HG03025 (cell line): Measurements from ENCODE around the gene MREG.
"Not testable (repeated sequence)": the region's sequence is repeated elsewhere in the genome, so short reads cannot be mapped to it uniquely, and the experiment has no call there.

ENCODE experiments used
- ATAC-seq: cut with Tn5 transposase; IDR thresholded peaks from one replicate; pipeline ENCODE4 v1.9.1; 2021; ENCODE audit warnings: mild to moderate bottlenecking, moderate library complexity; ENCODE audit not compliant: unreplicated experiment, low FRiP score

Gene MREG

DNA sequence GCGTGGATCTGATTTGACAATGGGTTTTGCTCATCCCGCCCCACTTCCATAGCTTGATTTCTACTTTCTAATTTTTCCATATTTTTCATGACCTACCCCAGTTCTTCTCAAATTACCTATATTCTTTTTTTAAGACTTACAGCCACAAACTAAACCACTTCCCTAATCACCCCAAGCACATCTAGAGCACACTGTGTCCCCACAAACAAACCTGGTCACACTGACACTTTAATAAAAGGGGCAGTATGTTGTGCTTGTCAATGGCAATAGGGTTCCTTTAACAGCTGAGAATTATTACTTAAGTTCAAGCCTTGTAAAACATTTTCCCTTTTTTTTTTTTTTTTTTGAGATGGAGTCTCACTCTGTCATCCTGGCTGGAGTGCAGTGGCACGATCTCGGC, 47.1 kb downstream of the MREG start:
- ATAC-seq = no peak

- no peak for ATAC-seq
These were observed 47.7 kb downstream of the MREG start for GRCh38 chr2:215965532-215966165.

GRCh38 chr2:215961981-215962380, 51.4 kb downstream of the MREG start:
- ATAC-seq = no peak

- ATAC-seq = no peak
These were observed 55.1 kb downstream of the MREG start for GRCh38 chr2:215958257-215958656.

DNA sequence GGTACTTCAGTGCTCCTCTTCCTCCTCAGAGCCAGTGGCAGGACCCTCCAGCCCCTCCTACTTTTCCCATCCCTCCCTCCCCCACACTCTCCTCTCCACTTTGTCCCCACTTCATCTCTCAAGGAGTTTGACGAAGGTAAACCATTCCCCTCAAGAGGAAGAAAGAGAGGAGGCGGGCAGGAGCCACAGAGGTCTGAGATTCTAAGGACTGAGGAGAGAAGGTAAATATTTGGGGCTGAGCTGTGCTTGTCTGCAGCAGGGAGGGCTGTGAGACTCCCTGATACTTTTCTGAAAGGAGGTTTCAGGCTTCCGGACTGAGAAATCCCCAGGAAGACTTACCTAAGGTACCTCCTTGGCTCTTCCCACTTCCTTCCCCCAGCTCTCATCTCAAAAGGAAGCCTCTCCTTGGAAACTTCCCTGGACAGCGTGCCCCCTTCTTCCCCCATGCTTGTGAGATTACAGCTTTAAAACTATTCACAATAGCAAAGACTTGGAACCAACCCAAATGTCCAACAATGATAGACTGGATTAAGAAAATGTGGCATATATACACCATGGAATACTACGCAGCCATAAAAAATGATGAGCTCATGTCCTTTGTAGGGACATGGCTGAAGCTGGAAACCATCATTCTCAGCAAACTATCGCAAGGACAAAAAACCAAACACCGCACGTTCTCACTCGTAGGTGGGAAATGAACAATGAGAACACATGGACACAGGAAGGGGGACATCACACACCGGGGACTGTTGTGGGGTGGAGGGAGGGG, 55.8 kb downstream of the MREG start:
- ATAC-seq = not testable (repeated sequence)

DNA sequence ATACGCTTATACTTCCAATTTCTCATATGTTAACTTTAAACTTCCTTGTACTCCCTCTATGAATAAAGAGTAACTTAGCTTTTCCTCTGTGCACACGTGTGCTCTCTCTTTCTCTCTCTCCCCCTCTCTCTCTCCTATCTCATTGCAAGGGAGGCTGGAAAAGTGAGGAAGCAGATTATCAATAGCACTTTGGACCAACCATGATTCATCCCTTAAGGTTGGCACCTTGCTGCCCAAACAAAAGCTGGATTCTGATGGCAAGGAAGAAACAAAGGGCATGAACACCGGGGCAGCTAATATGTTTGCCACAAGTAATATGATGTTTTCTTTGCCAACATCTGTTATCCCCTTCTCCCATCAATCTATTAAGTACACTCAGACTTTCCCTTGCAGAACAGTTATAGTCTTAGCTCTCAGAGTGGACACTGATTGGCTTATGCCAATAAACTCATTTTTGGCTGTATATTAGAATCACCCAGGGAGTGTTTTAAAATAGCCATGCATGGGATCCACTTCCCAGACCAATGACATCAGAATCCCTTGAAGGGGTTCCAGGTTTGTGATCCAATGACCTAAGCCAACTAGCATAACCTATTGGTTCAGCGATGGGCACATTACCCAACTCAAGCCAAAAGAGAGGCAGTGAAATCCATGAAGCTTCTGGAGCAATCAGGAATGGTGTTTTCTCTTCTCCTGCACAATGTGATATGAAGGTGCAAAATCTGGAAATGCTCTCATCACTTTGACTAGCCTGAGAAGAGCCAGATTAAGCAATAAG, 60.3 kb downstream of the MREG start:
- no peak for ATAC-seq

GRCh38 chr2:215951558-215951957, 61.8 kb downstream of the MREG start:
- no peak for ATAC-seq

DNA sequence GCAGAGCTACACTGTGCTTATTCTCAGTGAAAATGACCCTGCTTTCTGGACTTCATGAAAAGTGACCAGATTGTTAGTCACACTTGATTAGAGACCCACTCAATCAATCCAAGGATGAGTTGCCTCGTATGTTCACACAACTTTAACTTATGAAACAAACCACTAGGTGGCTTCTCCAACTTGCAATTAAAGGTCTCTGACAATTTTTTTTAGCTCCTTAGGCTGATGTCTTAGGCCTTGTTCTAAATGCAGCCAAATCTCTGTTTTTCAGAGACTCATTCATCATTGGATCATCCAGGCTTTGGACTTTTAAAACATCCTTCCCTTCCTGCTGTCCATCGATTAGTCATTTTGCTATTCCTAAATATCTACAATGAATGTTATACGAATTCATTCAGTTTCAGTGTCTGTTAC, 63.4 kb downstream of the MREG start:
- no peak for ATAC-seq

DNA sequence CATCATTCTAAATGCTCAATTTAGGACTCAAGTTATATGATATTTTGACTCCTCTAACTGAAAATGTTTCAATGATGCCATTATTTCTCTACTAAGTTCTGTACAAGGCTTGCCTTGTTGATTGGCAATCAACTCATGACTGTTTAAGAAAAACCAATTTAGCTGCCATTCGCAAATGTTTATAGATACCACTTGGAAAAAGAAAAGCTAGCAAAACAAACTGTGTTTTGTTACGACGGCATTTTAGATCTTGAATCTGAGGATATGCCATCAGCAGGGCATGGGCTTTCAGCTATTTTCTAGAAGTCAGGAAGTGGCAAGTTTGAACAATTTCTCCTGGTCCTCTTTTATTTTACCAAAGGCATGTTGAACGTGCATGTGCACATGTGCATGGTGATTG, 65.3 kb downstream of the MREG start:
- ATAC-seq = no peak

DNA sequence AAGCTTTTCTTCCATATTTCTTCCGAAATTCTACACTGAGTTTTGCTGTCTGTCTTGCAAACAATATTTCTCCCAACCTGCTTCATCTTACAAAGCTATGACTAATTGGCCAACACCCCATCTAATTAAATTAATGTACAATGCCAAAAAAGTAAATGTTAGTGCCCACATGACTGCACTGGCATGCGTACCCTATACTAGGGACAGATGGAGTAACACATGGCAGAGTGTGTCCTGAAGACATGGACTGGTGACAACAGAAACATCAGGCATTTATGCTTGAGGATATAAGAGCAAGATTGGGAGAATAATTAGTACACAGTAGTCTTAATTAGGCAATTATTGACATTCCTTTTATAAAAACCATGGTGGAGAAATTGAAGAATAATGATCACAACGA, 66.8 kb downstream of the MREG start:
- no peak for ATAC-seq

DNA sequence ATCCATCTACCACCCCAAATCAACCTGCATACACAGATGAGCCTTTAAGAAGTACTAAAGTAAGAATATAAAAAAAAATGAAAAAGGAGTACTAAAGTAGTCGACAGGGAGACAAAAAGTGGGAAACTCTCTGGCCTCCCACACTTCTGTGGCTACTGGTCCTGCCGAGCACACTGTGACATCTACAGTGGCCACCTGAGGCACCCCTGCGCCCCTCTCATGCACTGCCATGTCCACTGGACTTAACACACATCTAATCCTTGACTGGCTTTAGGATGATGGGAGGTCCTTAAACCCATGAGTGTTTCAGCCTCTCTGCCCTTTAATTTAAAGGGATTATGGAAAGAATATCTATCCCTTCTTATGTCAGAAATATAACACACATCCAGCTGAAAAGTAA, 71.2 kb downstream of the MREG start:
- no peak for ATAC-seq

DNA sequence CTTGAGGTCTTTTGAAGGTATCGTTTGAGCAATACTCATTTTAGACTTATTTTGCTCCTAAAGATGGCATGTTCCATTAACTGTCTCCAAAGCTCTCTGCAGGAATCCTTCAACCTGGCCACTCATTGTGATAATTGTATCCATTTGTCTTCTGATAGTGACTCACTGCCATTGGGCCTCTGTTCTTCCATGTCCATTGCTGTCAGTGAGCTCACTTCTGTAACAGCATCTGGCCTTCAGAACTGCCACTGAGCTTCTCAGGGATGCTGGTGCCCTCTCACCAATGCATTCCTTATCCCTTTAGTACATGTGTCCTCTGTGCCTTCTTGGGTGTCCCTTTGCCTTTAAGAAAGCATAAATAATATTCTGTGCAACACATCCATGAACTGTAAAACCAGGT, 71.6 kb downstream of the MREG start:
- ATAC-seq = no peak

- ATAC-seq = no peak
These were observed 72.6 kb downstream of the MREG start for GRCh38 chr2:215940645-215941184.

- ATAC-seq = no peak
These were observed 76.2 kb downstream of the MREG start for GRCh38 chr2:215937190-215937589.

- ATAC-seq = no peak
These were observed 80.2 kb downstream of the MREG start for GRCh38 chr2:215933151-215933550.

DNA sequence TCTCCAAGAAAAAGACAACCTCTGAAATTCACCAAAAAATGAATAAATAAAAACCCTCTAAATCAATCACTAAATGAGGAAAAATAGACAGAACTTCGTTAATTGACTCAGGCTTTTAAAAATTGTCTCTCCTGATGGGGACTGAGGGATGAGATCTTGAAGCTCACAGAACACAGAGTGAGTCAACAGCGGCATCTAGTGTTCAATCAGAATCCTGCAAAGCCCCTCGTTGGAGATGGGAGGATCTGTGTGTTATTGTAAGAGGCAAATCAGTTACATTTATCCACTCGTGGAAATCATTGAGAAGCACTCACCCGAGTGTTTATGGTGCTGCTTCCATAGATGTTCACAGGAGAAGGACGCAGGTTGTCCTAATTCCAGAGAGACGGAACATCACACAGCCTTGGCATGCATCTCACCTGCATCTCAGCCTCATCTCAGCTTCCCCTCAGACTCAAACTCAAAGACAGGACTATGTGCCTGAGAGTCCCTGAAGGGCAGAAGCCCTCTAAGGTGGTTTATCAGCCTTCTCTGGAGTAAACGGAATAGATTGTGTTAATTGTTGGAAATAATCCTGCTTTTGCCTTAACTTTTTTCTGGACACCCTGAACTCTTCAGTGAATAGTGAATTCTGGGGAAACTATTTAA, 82.0 kb downstream of the MREG start:
- ATAC-seq = peak; percentile 82

GRCh38 chr2:215930505-215931253, 82.7 kb downstream of the MREG start:
- ATAC-seq = no peak

DNA sequence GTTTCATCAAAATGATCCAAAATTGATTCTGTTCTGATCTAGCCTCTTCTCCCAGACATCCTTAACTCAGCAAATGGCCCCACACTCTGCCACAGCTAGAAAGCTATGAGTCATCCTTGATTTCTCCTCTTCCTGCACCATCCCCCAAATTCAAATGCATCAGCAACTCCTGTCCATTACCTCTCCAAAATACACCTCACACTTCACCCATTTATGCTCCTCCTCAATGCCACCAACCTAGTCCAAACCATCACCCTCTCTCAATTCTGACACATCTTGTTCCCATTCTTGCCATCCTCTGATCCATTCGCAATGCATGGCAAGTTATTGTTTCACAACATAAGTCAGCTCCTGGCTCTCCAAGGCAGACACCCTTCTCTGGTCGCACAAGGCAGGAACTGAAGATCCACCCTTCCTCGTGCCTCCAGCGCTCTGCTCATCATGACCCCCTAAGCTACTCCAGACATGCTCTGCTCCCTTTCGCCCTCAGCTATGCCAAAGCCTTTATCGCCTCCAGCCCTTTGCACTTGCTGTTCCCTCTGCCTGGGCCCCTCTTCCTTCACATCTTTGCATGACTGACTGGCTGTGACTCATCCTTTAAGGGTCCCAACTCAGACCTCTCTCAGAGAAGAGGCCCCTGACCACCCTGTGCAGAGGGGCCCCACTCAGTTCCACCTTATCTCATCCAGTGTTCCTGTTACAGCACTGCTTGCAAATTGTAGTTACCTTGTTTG, 83.6 kb downstream of the MREG start:
- ATAC-seq = no peak

- ATAC-seq = no peak
These were observed 85.3 kb downstream of the MREG start for GRCh38 chr2:215928086-215928485.
